Gastrocnemius medialis (tissue), 4 donors: ENCODE data around the gene CD248. TPM values are rescaled to one million over a fixed set of nuclear protein-coding genes. Genes with fewer than 3 reads are reported as not detected.

Experiments used
- ATAC-seq, 2 donors: fragments of 150-250 bp; one replicate each; pipeline ENCODE4 v1.9.1; 2016
- DNase-seq, 2 donors: peaks; one replicate each; pipeline ENCODE4 v3.0.0-alpha.2; 2019
- H3K27ac ChIP-seq, 4 donors: fragments of 200-600 bp; sonication (generic); 1 replicate in 1 of 4; 2 replicates in 3 of 4; pipeline ENCODE4 v1.5.1; 2016 to 2018; ENCODE audit warnings: mild to moderate bottlenecking in 2 of 4, moderate library complexity in 1 of 4
- H3K27me3 ChIP-seq, 3 donors: fragments of 200-600 bp; sonication (generic) in 2 of 3; 1 replicate in 1 of 3; 2 replicates in 2 of 3; pipeline versions ENCODE4 v1.5.1 to v1.6.0; 2016 to 2019; ENCODE audit warnings: mild to moderate bottlenecking in 1 of 3, moderate library complexity in 1 of 3
- H3K36me3 ChIP-seq, 2 donors: fragments of 200-600 bp; sonication (generic) in 1 of 2; one replicate each; pipeline ENCODE4 v1.5.1; 2017 to 2018
- H3K4me1 ChIP-seq, 2 donors: fragments of 200-600 bp; sonication (generic) in 1 of 2; one replicate each; pipeline ENCODE4 v1.5.1; 2016 to 2017; ENCODE audit warnings: mild to moderate bottlenecking in 2 of 2
- H3K4me3 ChIP-seq, 4 donors: fragments of 200-600 bp; sonication (generic) in 3 of 4; 1 replicate in 1 of 4; 2 replicates in 3 of 4; pipeline ENCODE4 v1.5.1; 2016 to 2019; ENCODE audit warnings: mild to moderate bottlenecking in 2 of 4
- H3K9me3 ChIP-seq, 3 donors: fragments of 200-600 bp; sonication (generic) in 2 of 3; 1 replicate in 1 of 3; 2 replicates in 2 of 3; pipeline ENCODE4 v1.5.1; 2016 to 2019
- POLR2A ChIP-seq, 2 donors: fragments of 450-650 bp; IDR thresholded peaks; one replicate each; pipeline ENCODE4 v1.6.1; 2017; ENCODE audit warnings: antibody characterized with exemption in 2 of 2, mild to moderate bottlenecking in 2 of 2, moderate library complexity in 2 of 2
- in situ Hi-C, 4 donors: fragments of 200-750 bp; cut with MboI; loops; one replicate each; pipeline versions ENCODE4 v1.15.0 to v1.8.0; 2017; ENCODE audit warnings: low sequenced_read_pairs in 4 of 4
- intact Hi-C: fragments of 100-400 bp; cut with DNase I; formaldehyde crosslinking; loops from one replicate; pipeline ENCODE4 v1.15.1; 2023; ENCODE audit warnings: low total_unique reads
- total RNA-seq, 4 donors: library from RNA; depleted of rRNA; stranded (reverse); fragments of >200 nt; gene quantifications; one replicate each; pipeline versions ENCODE4 v1.1.0 to v1.2.3, GENCODE V29; 2016
- TF ChIP-seq, protein P1 (sequence below), 5 experiments: fragments of 450-650 bp in 3 of 5; fragments of 200-600 bp in 2 of 5; sonication (generic) in 2 of 5; IDR thresholded peaks in 4 of 5; conservative IDR thresholded peaks in 1 of 5; 1 replicate in 4 of 5; 2 replicates in 1 of 5; pipeline ENCODE4 v1.5.1; 2016 to 2019; ENCODE audit warnings: antibody characterized with exemption in 5 of 5, mild to moderate bottlenecking in 3 of 5, moderate library complexity in 3 of 5

CD248 gene
- total RNA-seq, 4 donors from 2014 or later: 0.46 to 4.6 (median 2.8) TPM

DNA sequence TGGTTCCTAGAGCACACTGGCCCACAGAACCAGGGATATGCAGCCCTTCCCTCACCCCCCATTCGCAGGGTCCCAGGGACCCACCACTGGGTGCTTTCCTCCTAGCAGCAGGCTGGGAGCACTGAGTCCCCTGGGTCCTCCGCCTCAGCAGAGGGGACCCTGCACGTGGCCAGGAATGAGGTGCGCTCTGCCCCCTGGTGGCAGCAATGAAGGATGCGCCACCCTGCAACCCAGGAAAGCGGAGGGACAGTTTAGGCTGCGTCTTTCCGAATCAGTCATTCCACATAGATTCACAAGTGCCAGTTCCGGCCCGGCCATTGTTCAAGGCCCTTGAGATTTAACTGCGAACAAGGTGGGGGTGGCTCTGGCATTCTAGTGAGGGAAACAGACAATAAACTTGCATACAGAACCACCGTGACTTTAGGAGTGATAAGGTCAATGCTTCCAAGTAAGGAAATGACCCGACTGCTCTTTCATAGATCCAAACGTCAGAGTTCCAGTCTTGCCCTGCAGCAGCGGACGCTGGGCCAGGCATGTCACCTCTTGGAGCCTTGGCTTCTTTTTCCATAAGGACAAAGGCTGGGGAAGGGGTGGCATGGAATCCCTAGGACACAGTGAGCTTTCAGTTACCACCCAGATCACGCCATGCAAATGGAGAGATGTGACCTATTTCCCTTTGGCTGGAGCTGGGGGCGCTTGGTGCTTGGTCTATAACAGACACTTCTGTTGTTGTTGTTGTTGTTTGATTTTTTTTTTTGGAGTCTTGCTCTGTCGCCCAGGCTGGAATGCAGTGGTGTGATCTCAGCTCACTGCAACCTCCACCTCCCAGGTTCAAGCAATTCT lies 11.7 kb upstream of the CD248 start:
- H3K4me3 ChIP-seq: peak overlapping the region in 1 of 4 donors; percentile 26

DNA sequence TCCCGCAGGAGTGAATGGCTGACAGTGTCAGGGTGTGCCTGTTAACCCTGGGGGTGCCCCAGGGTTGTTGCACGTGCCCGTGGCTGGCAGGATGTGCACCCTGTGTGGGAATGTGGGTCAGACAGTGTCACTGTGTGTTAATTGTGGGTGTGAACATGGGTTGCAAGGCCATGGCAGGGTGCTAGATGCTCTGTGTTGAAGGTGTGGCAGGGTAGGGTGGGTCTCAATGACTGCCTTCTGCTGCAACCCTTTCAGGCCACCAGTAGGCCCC lies 11.1 kb upstream of the CD248 start:
- H3K27me3 ChIP-seq: no peaks in the 10 kb centered on the region
- H3K27ac ChIP-seq: peak overlapping the region in 3 of 4 donors; percentile 8 to 59 (median 21)
- no peaks in the 10 kb centered on the region for H3K9me3 ChIP-seq
- H3K4me3 ChIP-seq: no peak overlapping the region
- no peaks in the 10 kb centered on the region for H3K36me3 ChIP-seq
- H3K4me1 ChIP-seq: peaks cover 9 to 20% of the 10 kb centered on the region in 2 donors
- ATAC-seq (peak; percentile 20 to 21), DNase-seq (no peak)
- TF ChIP-seq, protein P1, sequence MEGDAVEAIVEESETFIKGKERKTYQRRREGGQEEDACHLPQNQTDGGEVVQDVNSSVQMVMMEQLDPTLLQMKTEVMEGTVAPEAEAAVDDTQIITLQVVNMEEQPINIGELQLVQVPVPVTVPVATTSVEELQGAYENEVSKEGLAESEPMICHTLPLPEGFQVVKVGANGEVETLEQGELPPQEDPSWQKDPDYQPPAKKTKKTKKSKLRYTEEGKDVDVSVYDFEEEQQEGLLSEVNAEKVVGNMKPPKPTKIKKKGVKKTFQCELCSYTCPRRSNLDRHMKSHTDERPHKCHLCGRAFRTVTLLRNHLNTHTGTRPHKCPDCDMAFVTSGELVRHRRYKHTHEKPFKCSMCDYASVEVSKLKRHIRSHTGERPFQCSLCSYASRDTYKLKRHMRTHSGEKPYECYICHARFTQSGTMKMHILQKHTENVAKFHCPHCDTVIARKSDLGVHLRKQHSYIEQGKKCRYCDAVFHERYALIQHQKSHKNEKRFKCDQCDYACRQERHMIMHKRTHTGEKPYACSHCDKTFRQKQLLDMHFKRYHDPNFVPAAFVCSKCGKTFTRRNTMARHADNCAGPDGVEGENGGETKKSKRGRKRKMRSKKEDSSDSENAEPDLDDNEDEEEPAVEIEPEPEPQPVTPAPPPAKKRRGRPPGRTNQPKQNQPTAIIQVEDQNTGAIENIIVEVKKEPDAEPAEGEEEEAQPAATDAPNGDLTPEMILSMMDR (IDR thresholded peaks at IDR 0.05 in 4 of 5, conservative IDR thresholded peaks at IDR 0.05 in 1 of 5): no peak
- TF ChIP-seq POLR2A (IDR thresholded peaks at IDR 0.05): no peak
- intact Hi-C loops (loop anchor here (1.0 kb wide), 2 partner anchors 16 to 61 kb away; no protein-coding TSS in a partner anchor), in situ Hi-C loops (loop anchor here in 1 of 4 donors (5.0 kb wide), 1 partner anchor 59 kb away; no protein-coding TSS in a partner anchor)

More for the DNA sequence above, 11.7 kb upstream of the CD248 start:
- ATAC-seq: peak; percentile 65 to 76
- in situ Hi-C loops (loop anchor here in 1 of 4 donors (5.0 kb wide), 1 partner anchor 59 kb away; no protein-coding TSS in a partner anchor), intact Hi-C loops (loop anchor here (1.0 kb wide), 2 partner anchors 16 to 61 kb away; no protein-coding TSS in a partner anchor)
- H3K4me1 ChIP-seq: peaks cover 9 to 20% of the 10 kb centered on the region in 2 donors
- no peaks in the 10 kb centered on the region for H3K9me3 ChIP-seq
- peak overlapping the region in 3 of 4 donors; percentile 8 to 59 (median 21) for H3K27ac ChIP-seq
- no peak for TF ChIP-seq POLR2A (IDR thresholded peaks at IDR 0.05)
- TF ChIP-seq, protein P1 (IDR thresholded peaks at IDR 0.05 in 4 of 5, conservative IDR thresholded peaks at IDR 0.05 in 1 of 5): peak; percentile 81 to 96 (median 93)
- no peaks in the 10 kb centered on the region for H3K36me3 ChIP-seq
- no peaks in the 10 kb centered on the region for H3K27me3 ChIP-seq
- DNase-seq: peak in 1 of 2 donors; percentile 54

DNA sequence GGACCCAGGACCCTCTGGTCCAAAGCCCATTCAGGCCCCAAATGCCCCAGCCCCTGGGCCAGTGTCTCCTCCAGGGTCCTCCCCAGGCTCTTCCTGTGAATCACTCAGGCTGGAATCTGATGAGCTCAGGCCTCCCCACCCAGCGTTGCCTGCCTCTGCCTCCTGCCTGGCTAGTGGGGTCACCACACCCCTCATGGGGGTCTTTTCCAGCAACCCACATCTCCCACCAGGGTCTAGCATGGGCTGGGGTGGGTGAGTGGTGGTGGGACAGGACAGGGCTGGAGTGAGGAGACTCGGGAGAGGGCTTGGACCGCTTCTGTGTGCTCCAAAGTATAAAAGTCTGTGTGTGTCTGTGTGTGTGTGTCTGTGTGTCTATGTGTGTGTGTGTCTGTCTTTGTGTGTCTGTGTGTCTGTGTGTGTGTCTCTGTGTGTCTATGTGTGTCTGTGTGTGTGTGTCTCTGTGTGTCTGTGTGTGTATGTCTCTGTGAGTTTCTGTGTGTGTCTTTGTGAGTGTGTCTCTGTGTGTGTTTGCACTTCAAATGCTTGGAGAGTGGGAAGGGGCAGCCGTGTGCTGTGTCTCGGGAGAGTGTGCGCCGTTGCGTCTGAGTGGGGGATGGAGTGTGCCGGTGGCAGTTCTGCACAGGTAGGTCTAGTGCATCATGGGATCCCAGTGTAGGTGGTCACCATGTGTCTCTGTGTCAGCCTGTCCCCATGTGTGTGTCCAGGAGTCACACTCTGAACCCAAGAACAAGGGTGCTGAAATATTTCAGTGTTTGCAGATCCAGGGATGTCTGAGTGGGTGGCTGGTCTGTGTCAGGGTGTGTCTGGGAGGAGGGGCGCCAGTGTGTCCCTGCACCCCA lies 10.6 kb upstream of the CD248 start:
- in situ Hi-C loops (loop anchor here in 1 of 4 donors (5.0 kb wide), 1 partner anchor 60 kb away; no protein-coding TSS in a partner anchor), intact Hi-C loops (loop anchor here (1.0 kb wide), 2 partner anchors 15 to 62 kb away; no protein-coding TSS in a partner anchor)
- Histone ChIP-seq H3K36me3 (no peaks in the 10 kb centered on the region), H3K27me3 (no peaks in the 10 kb centered on the region), H3K4me1 (peaks cover 9 to 20% of the 10 kb centered on the region in 2 donors), H3K4me3 (no peak overlapping the region), H3K27ac (peak overlapping the region; percentile 59 to 68 (median 64)), H3K9me3 (no peaks in the 10 kb centered on the region)
- TF ChIP-seq, protein P1 (IDR thresholded peaks at IDR 0.05 in 4 of 5, conservative IDR thresholded peaks at IDR 0.05 in 1 of 5): no peak
- no peak for TF ChIP-seq POLR2A (IDR thresholded peaks at IDR 0.05)
- no peak for DNase-seq
- peak; percentile 3 for ATAC-seq

DNA sequence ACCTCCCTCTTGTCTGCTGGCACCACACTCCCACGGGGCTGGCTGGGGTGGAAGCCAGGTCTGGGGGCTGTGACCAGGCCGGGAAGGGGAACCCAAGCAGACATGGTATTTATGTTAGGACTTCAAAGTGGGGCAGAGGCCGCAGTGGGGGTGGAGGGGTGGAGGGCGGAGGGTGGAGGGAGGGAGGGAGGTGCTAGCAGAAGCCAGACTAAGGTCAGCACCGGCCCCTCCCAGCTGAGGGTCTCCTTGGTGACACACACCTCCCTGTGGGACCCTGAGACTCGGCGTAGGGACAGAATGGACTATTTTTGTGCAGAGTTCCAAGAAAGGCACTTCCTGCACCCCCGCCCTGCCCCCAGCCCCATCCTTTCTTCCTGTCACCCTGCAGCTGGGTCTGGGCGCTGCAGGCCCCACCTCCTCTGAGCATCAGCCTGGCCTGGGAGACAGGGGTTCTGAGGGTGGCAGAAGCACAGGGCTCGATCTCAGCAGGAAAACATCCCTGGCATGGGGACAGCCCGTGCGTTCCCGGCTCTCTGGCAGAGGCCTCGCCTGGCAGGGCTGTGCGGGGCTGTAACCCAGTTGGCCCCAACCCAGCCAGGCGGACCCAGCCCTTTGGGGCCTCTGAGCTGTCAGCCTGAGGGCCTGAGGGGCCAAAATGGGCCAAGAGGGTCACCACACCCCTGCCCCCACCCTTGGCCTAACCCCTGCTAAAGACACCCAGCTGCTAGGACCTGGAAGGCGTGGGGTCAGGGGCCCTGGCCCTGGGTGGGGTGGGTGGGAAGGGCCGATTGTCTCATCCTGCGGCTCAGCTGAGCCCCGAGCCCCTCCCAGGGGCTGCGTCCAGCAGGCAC lies 9.6 kb upstream of the CD248 start:
- intact Hi-C loops: no loop called here
- ATAC-seq: peak; percentile 9 to 25

More for the DNA sequence above, 9.6 kb upstream of the CD248 start:
- Histone ChIP-seq H3K4me3 (no peak overlapping the region), H3K4me1 (peaks cover 12 to 24% of the 10 kb centered on the region in 2 donors), H3K27me3 (no peaks in the 10 kb centered on the region), H3K9me3 (no peaks in the 10 kb centered on the region), H3K27ac (peak overlapping the region; percentile 59 to 68 (median 64)), H3K36me3 (no peaks in the 10 kb centered on the region)
- no peak for TF ChIP-seq POLR2A (IDR thresholded peaks at IDR 0.05)
- TF ChIP-seq, protein P1 (IDR thresholded peaks at IDR 0.05 in 4 of 5, conservative IDR thresholded peaks at IDR 0.05 in 1 of 5): no peak
- DNase-seq: peak in 1 of 2 donors; percentile 53
- in situ Hi-C loops: loop anchor here in 1 of 4 donors (5.0 kb wide), 1 partner anchor 61 kb away; no protein-coding TSS in a partner anchor
